Measurements from ENCODE around the gene IL17B. TPM values are rescaled to one million over a fixed set of nuclear protein-coding genes. Genes with fewer than 3 reads are reported as not detected.

Gene IL17B
- total and polyA plus RNA-seq, 2 of the 13 experiments (the other 11 are each of a cell fraction or from before 2014, with no cell fraction given): 0.29 to 2.6 TPM

DNA sequence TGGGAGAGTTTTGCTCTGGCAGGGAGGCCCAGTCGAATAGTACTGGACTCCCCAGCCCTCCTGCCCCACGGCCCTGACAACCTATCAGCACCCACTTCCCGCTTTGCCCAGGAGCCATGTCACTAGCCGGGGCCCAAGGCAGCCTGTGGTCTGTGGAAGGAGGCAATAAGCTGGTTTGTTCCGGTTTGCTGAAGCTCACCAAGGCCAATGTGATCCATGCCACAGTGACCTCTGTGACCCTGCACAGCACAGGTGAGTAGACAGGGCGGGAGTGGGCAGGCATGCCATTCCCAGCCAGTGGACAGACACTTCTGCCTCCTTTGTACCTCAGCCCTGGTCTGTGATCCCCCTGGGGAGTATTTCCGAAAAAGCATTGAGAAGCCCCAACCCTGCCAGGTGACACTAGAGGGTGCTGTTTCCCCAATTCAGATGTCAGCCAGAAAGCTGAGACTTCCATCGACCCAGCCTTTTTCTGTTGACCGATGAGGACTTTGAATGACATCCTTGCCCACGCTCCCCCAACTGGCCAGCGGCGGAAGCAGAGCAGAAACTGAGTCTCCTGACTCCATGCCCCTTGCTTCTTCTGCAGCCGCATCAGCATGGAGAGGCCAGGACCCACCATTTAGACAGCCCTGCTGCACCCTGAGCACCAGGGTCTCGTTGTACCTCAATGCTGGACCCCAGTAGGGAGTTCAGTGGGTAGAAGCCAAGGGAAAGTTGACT lies 11.7 kb downstream of the IL17B start (continued):
- TF ChIP-seq, protein P1, sequence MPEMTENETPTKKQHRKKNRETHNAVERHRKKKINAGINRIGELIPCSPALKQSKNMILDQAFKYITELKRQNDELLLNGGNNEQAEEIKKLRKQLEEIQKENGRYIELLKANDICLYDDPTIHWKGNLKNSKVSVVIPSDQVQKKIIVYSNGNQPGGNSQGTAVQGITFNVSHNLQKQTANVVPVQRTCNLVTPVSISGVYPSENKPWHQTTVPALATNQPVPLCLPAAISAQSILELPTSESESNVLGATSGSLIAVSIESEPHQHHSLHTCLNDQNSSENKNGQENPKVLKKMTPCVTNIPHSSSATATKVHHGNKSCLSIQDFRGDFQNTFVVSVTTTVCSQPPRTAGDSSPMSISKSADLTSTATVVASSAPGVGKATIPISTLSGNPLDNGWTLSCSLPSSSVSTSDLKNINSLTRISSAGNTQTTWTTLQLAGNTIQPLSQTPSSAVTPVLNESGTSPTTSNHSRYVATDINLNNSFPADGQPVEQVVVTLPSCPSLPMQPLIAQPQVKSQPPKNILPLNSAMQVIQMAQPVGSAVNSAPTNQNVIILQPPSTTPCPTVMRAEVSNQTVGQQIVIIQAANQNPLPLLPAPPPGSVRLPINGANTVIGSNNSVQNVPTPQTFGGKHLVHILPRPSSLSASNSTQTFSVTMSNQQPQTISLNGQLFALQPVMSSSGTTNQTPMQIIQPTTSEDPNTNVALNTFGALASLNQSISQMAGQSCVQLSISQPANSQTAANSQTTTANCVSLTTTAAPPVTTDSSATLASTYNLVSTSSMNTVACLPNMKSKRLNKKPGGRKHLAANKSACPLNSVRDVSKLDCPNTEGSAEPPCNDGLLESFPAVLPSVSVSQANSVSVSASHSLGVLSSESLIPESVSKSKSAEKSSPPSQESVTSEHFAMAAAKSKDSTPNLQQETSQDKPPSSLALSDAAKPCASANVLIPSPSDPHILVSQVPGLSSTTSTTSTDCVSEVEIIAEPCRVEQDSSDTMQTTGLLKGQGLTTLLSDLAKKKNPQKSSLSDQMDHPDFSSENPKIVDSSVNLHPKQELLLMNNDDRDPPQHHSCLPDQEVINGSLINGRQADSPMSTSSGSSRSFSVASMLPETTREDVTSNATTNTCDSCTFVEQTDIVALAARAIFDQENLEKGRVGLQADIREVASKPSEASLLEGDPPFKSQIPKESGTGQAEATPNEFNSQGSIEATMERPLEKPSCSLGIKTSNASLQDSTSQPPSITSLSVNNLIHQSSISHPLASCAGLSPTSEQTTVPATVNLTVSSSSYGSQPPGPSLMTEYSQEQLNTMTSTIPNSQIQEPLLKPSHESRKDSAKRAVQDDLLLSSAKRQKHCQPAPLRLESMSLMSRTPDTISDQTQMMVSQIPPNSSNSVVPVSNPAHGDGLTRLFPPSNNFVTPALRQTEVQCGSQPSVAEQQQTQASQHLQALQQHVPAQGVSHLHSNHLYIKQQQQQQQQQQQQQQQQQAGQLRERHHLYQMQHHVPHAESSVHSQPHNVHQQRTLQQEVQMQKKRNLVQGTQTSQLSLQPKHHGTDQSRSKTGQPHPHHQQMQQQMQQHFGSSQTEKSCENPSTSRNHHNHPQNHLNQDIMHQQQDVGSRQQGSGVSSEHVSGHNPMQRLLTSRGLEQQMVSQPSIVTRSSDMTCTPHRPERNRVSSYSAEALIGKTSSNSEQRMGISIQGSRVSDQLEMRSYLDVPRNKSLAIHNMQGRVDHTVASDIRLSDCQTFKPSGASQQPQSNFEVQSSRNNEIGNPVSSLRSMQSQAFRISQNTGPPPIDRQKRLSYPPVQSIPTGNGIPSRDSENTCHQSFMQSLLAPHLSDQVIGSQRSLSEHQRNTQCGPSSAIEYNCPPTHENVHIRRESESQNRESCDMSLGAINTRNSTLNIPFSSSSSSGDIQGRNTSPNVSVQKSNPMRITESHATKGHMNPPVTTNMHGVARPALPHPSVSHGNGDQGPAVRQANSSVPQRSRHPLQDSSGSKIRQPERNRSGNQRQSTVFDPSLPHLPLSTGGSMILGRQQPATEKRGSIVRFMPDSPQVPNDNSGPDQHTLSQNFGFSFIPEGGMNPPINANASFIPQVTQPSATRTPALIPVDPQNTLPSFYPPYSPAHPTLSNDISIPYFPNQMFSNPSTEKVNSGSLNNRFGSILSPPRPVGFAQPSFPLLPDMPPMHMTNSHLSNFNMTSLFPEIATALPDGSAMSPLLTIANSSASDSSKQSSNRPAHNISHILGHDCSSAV (CRISPR knock-in tag; IDR thresholded peaks at IDR 0.05; ENCODE audit: borderline replicate concordance): no peak
- TF ChIP-seq ZNF605 (CRISPR knock-in tag; IDR thresholded peaks at IDR 0.05) (0 out of 2 replicates have a peak, but pooled peaks have one; percentile 43), ZIK1 (CRISPR knock-in tag; IDR thresholded peaks at IDR 0.05; ENCODE audit: borderline replicate concordance, low read depth) (no peak), POLR2A (IDR thresholded peaks at IDR 0.05; ENCODE audit: insufficient read depth in 1 of 2, low read depth in 2 of 2, low read length in 2 of 2) (no peak), ETV6 (CRISPR knock-in tag; conservative IDR thresholded peaks at IDR 0.05) (0 out of 2 replicates have a peak, but pooled peaks have one; percentile 32), ZNF598 (CRISPR knock-in tag; IDR thresholded peaks at IDR 0.05; ENCODE audit: borderline replicate concordance) (no peak), ZNF564 (CRISPR knock-in tag; IDR thresholded peaks at IDR 0.05) (no peak), HNRNPLL (IDR thresholded peaks at IDR 0.05; ENCODE audit: low read depth, low read length, poor library complexity, severe bottlenecking) (no peak), ZMYM4 (CRISPR knock-in tag; IDR thresholded peaks at IDR 0.05) (peak; percentile 77), ZNF629 (CRISPR knock-in tag; conservative IDR thresholded peaks at IDR 0.05) (peak; percentile 79), MEIS1 (CRISPR knock-in tag; IDR thresholded peaks at IDR 0.05; ENCODE audit: borderline replicate concordance) (peak; percentile 93; the same call in 1 of the 2 replicates), ZNF672 (CRISPR knock-in tag; IDR thresholded peaks at IDR 0.05) (no peak)
- TF ChIP-seq, protein P2, sequence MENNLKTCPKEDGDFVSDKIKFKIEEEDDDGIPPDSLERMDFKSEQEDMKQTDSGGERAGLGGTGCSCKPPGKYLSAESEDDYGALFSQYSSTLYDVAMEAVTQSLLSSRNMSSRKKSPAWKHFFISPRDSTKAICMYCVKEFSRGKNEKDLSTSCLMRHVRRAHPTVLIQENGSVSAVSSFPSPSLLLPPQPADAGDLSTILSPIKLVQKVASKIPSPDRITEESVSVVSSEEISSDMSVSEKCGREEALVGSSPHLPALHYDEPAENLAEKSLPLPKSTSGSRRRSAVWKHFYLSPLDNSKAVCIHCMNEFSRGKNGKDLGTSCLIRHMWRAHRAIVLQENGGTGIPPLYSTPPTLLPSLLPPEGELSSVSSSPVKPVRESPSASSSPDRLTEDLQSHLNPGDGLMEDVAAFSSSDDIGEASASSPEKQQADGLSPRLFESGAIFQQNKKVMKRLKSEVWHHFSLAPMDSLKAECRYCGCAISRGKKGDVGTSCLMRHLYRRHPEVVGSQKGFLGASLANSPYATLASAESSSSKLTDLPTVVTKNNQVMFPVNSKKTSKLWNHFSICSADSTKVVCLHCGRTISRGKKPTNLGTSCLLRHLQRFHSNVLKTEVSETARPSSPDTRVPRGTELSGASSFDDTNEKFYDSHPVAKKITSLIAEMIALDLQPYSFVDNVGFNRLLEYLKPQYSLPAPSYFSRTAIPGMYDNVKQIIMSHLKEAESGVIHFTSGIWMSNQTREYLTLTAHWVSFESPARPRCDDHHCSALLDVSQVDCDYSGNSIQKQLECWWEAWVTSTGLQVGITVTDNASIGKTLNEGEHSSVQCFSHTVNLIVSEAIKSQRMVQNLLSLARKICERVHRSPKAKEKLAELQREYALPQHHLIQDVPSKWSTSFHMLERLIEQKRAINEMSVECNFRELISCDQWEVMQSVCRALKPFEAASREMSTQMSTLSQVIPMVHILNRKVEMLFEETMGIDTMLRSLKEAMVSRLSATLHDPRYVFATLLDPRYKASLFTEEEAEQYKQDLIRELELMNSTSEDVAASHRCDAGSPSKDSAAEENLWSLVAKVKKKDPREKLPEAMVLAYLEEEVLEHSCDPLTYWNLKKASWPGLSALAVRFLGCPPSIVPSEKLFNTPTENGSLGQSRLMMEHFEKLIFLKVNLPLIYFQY (CRISPR knock-in tag; IDR thresholded peaks at IDR 0.05; ENCODE audit: borderline replicate concordance): peak; percentile 70; the same call in 1 of the 2 replicates
- TF ChIP-seq, protein P3, sequence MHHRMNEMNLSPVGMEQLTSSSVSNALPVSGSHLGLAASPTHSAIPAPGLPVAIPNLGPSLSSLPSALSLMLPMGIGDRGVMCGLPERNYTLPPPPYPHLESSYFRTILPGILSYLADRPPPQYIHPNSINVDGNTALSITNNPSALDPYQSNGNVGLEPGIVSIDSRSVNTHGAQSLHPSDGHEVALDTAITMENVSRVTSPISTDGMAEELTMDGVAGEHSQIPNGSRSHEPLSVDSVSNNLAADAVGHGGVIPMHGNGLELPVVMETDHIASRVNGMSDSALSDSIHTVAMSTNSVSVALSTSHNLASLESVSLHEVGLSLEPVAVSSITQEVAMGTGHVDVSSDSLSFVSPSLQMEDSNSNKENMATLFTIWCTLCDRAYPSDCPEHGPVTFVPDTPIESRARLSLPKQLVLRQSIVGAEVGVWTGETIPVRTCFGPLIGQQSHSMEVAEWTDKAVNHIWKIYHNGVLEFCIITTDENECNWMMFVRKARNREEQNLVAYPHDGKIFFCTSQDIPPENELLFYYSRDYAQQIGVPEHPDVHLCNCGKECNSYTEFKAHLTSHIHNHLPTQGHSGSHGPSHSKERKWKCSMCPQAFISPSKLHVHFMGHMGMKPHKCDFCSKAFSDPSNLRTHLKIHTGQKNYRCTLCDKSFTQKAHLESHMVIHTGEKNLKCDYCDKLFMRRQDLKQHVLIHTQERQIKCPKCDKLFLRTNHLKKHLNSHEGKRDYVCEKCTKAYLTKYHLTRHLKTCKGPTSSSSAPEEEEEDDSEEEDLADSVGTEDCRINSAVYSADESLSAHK (CRISPR knock-in tag; IDR thresholded peaks at IDR 0.05; ENCODE audit: borderline replicate concordance): no peak
